ENCODE data around the gene SF3A1. TPM values are rescaled to one million over a fixed set of nuclear protein-coding genes. Genes with fewer than 3 reads are reported as not detected.

The SF3A1 gene
- total and polyA plus RNA-seq, 3 donors from 2014 or later: 159 to 272 (median 174) TPM

DNA sequence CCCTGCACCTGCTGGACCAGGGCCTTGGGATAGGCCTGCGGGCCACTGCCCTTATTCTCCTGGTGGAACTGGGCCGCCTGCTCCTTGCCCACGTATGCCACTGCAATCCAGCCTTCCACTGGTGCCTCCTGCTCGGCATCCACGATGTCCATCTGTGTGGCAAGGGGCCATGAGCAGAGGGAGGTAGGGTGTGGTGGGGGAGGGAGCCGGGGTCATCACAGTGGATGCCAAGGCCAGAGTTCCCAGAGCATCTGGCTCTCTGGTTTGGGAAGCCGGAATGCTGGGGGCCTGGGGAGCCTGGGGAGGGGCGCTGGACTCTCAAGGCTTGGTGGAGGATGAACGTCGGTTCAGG is 29.9 kb upstream of the SF3A1 start:
- TF ChIP-seq POLR2A (IDR thresholded peaks at IDR 0.05): no peak
- TF ChIP-seq, protein P1, sequence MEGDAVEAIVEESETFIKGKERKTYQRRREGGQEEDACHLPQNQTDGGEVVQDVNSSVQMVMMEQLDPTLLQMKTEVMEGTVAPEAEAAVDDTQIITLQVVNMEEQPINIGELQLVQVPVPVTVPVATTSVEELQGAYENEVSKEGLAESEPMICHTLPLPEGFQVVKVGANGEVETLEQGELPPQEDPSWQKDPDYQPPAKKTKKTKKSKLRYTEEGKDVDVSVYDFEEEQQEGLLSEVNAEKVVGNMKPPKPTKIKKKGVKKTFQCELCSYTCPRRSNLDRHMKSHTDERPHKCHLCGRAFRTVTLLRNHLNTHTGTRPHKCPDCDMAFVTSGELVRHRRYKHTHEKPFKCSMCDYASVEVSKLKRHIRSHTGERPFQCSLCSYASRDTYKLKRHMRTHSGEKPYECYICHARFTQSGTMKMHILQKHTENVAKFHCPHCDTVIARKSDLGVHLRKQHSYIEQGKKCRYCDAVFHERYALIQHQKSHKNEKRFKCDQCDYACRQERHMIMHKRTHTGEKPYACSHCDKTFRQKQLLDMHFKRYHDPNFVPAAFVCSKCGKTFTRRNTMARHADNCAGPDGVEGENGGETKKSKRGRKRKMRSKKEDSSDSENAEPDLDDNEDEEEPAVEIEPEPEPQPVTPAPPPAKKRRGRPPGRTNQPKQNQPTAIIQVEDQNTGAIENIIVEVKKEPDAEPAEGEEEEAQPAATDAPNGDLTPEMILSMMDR (IDR thresholded peaks at IDR 0.05): no peak
- Histone ChIP-seq H3K27ac (peak overlapping the region in 1 of 2 donors; percentile 69), H3K9me3 (no peaks in the 10 kb centered on the region), H3K36me3 (ENCODE audit: low read depth, missing control alignments) (no peaks in the 10 kb centered on the region), H3K4me1 (peaks cover 10% of the 10 kb centered on the region), H3K4me3 (peak overlapping the region; percentile 58 to 59), H3K27me3 (no peaks in the 10 kb centered on the region)
- 11 to 18% methylated on average over 9 to 10 of the region's 10 CpGs for WGBS, 2 donors
- DNase-seq: no peak
- intact Hi-C loops (cut with DNase I; ENCODE audit: low total_unique reads): loop anchor here (5.0 kb wide), 1 partner anchor 124 kb away; no protein-coding TSS in a partner anchor

DNA sequence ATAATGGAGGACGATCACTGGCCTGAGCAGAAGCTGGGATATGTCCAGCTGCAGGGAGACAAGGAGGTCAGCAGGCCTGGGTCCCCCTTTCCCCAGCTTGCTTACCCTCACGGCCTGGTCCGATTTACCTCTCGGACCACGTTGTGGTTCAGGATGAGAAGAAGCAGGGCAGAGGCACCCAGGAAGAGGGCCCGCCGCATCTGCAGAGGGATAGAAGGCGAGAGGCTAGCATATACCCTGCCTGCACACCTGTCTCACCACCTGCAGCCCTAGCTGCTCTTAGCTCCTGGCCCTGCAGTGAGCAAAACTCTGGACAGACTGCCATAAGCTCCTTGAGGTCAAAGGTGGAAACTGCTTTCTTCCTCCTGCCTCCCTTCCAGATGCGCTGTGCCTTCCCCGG is 29.2 kb upstream of the SF3A1 start:
- no peak for TF ChIP-seq POLR2A (IDR thresholded peaks at IDR 0.05)
- TF ChIP-seq, protein P1 (IDR thresholded peaks at IDR 0.05): no peak
- no peak overlapping the region for H3K4me3 ChIP-seq

DNA sequence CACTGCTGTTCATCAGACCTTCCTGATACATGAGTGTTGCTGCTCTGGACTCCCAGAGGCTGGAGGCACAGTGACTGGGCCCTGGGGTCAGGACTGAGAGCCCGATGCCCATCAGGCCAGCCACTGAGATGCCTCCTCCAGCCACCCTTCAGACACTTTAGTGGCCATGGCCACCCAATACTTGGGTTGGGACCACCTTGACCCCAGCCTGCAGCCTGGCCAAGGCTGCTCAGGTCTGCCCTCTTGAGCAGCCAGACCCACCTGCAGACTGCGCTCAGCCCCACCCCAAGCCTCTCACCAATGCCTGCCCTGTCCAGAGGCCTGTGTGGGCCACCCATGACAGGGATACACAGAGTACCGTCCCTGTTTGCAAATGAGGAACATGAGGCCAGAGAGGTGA is 26.4 kb upstream of the SF3A1 start:
- WGBS, 2 donors: 61 to 76% methylated on average over 3 of the region's 3 CpGs
- intact Hi-C loops (cut with DNase I; ENCODE audit: low total_unique reads): no loop called here
- H3K4me1 ChIP-seq: peaks cover 10% of the 10 kb centered on the region
- no peak overlapping the region for H3K27ac ChIP-seq
- no peak overlapping the region for H3K4me3 ChIP-seq
- DNase-seq: no peak
- TF ChIP-seq POLR2A (IDR thresholded peaks at IDR 0.05): no peak
- TF ChIP-seq, protein P1 (IDR thresholded peaks at IDR 0.05): no peak
- no peaks in the 10 kb centered on the region for H3K36me3 ChIP-seq (ENCODE audit: low read depth, missing control alignments)
- no peaks in the 10 kb centered on the region for H3K27me3 ChIP-seq
- H3K9me3 ChIP-seq: no peaks in the 10 kb centered on the region

More for the DNA sequence above, 29.2 kb upstream of the SF3A1 start:
- no peaks in the 10 kb centered on the region for H3K9me3 ChIP-seq
- 87 to 92% methylated on average over 10 of the region's 10 CpGs for WGBS, 2 donors
- peaks cover 10% of the 10 kb centered on the region for H3K4me1 ChIP-seq
- H3K27me3 ChIP-seq: no peaks in the 10 kb centered on the region
- H3K27ac ChIP-seq: no peak overlapping the region
- no peak for DNase-seq
- no peaks in the 10 kb centered on the region for H3K36me3 ChIP-seq (ENCODE audit: low read depth, missing control alignments)
- intact Hi-C loops (cut with DNase I; ENCODE audit: low total_unique reads): loop anchor here (5.0 kb wide), 1 partner anchor 124 kb away; no protein-coding TSS in a partner anchor

DNA sequence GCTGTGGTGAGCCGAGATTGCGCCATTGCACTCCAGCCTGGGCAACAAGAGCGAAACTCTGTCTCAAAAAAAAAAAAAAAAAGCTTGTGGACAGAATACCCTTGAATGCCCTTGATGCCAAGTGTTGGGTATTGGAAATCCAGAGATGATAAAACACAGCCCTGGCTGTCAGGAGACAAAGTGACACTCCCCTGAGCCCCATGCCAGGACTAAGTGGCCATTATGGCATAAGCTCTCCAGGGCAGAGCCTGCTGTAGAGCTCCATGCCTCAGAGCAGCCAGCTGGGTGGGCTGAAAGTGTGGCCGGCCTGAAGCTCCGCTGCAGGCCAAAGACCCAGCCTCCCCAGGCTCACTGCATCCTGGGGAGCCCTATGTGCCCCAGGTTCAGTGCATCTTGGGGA is 25.6 kb upstream of the SF3A1 start:
- peaks cover 7% of the 10 kb centered on the region for H3K4me1 ChIP-seq
- intact Hi-C loops (cut with DNase I; ENCODE audit: low total_unique reads): no loop called here
- H3K4me3 ChIP-seq: no peak overlapping the region
- H3K9me3 ChIP-seq: no peaks in the 10 kb centered on the region
- no peaks in the 10 kb centered on the region for H3K36me3 ChIP-seq (ENCODE audit: low read depth, missing control alignments)
- DNase-seq: no peak
- no peak for TF ChIP-seq POLR2A (IDR thresholded peaks at IDR 0.05)
- TF ChIP-seq, protein P1 (IDR thresholded peaks at IDR 0.05): no peak
- 91 to 95% methylated on average over 5 of the region's 5 CpGs for WGBS, 2 donors
- no peaks in the 10 kb centered on the region for H3K27me3 ChIP-seq
- no peak overlapping the region for H3K27ac ChIP-seq

DNA sequence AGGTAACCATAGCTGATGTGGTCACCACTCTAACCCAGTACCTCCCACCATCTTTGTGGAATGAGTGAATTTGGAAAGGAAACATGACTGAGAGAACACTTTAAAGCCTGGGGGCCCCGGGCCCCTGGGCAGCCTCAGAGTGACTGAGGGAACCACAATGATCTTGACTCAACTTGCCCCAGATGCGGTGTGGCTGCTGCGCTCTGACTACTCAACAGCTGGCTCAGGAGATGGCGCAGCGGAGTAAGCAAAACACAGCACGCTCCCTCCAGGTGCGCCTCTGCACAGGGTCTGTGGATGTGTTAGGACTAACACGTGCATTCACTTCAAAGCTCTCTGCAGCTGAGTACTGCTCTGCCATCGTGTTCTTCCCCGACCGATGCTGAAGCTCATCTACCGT is 24.6 kb upstream of the SF3A1 start:
- DNase-seq: no peak
- no peaks in the 10 kb centered on the region for H3K36me3 ChIP-seq (ENCODE audit: low read depth, missing control alignments)
- H3K4me3 ChIP-seq: no peak overlapping the region
- no peaks in the 10 kb centered on the region for H3K9me3 ChIP-seq
- peaks cover 1% of the 10 kb centered on the region for H3K4me1 ChIP-seq
- 86 to 87% methylated on average over 12 of the region's 12 CpGs for WGBS, 2 donors
- intact Hi-C loops (cut with DNase I; ENCODE audit: low total_unique reads): no loop called here
- no peak overlapping the region for H3K27ac ChIP-seq
- no peaks in the 10 kb centered on the region for H3K27me3 ChIP-seq
- TF ChIP-seq, protein P1 (IDR thresholded peaks at IDR 0.05): no peak
- TF ChIP-seq POLR2A (IDR thresholded peaks at IDR 0.05): no peak

All from testis (tissue), 3 donors.